HS-27A (cell line): ENCODE data around the gene SERPINH1.

Experiments used
- DNase-seq: peaks from one replicate; pipeline ENCODE4 v3.0.0-alpha.2; 2012; ENCODE audit warnings: low read depth, missing footprints

SERPINH1 gene

GRCh38 chr11:75555079-75555811, 6.8 kb upstream of the SERPINH1 start:
- DNase-seq = no peak

- DNase-seq = no peak
Observed at GRCh38 chr11:75556275-75556674, 5.8 kb upstream of the SERPINH1 start.

GRCh38 chr11:75557666-75558494, 4.2 kb upstream of the SERPINH1 start:
- DNase-seq = peak; percentile 90

- DNase-seq = peak; percentile 67
Observed at GRCh38 chr11:75558939-75559843, 2.9 kb upstream of the SERPINH1 start.

GRCh38 chr11:75560644-75561043, 1.4 kb upstream of the SERPINH1 start:
- no peak for DNase-seq

- no peak for DNase-seq
Observed at GRCh38 chr11:75561426-75562047, 516 bp upstream of the SERPINH1 start.

GRCh38 chr11:75562836-75563484, 907 bp downstream of the SERPINH1 start:
- DNase-seq = peak; percentile 56

- no peak for DNase-seq
Observed at GRCh38 chr11:75563501-75563977, 1.5 kb downstream of the SERPINH1 start.

- peak; percentile 74 for DNase-seq
Observed at GRCh38 chr11:75563978-75564552, 2.0 kb downstream of the SERPINH1 start.

- DNase-seq = peak; percentile 58
Observed at GRCh38 chr11:75565221-75565814, 3.3 kb downstream of the SERPINH1 start.

GRCh38 chr11:75565916-75566762, 4.1 kb downstream of the SERPINH1 start:
- DNase-seq = no peak

GRCh38 chr11:75566763-75567279, 4.8 kb downstream of the SERPINH1 start:
- no peak for DNase-seq

GRCh38 chr11:75567971-75568370, 5.9 kb downstream of the SERPINH1 start:
- DNase-seq = no peak

GRCh38 chr11:75568616-75569219, 6.7 kb downstream of the SERPINH1 start:
- no peak for DNase-seq

- DNase-seq = no peak
Observed at GRCh38 chr11:75570559-75571139, 8.6 kb downstream of the SERPINH1 start.

- no peak for DNase-seq
Observed at GRCh38 chr11:75571625-75572024, 9.6 kb downstream of the SERPINH1 start.

- DNase-seq = no peak
Observed at GRCh38 chr11:75572744-75573143, 10.7 kb downstream of the SERPINH1 start.
